AG09309 (cell line): ENCODE results near the gene MCF2.
"Not testable (repeated sequence)": the region's sequence is repeated elsewhere in the genome, so short reads cannot be mapped to it uniquely, and the experiment has no call there.

Experiments
- DNase-seq: peaks from one replicate; pipeline ENCODE4 v3.0.0-alpha.2; 2010; ENCODE audit warnings: low read depth
- H3K4me3 ChIP-seq: 2 replicates; pipeline ENCODE4 v1.5.1; 2011; ENCODE audit warnings: mild to moderate bottlenecking, low read depth, low read length, moderate library complexity; ENCODE audit not compliant: control insufficient read depth
- CTCF ChIP-seq: IDR thresholded peaks from 2 replicates; pipeline ENCODE4 v1.5.1; 2011; ENCODE audit warnings: mild to moderate bottlenecking, low read depth, low read length, inconsistent platforms; ENCODE audit not compliant: insufficient read depth, control insufficient read depth; ENCODE audit errors: missing control alignments

MCF2 gene

DNA sequence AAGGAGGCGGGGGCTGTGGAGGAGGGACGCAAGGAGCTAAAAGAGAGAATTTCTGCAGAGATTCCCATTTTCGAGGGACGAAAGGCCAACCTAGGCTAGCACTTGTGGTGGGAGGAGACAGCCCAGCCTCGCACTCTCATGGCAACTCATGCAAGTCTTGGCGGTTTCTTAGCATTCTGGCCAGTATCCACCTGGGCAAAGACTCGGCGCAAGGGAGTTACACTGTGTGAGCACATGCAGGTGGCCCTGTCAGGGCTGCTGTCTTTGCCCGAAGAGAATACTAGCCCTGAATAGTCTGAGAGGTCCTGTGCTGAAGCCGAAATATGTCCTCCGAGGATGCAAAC, 15.5 kb downstream of the MCF2 start:
- H3K4me3 ChIP-seq: peak overlapping the region; percentile 14
- DNase-seq: no peak
- TF ChIP-seq CTCF: no peak

DNA sequence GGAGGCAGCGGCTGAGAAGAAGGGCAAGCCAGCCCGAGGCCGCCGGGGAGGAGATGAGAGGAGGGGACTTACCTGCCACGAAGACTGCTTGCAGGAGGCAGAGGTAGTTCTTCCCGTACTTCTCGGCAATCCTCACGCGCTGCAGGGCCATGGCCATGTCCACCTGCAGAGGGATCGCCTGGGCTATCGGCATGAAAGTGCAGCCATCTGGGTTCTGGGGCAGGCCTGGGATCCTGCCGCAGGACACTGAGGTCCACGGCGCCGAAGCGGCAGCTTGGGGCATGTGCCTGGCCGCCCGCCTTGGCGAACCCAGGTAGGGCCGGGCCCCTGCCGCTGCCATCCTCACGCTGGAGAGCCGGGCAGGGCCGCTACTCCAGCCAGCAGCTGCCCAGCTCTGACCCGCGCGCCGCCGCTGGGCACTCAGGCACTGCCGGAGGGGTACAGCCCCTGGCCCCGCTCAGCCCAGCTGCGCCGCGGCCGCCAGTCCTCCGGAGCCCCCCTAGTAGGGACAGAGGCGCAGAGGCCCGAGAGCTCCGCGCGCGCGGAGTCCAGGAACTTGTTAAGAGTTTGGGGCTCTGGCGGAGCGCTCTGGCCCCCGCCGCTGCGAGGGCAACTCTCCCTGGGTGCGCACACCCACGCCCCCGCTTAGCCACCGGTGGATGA, 16.0 kb downstream of the MCF2 start:
- DNase-seq: no peak
- peak overlapping the region; percentile 14 for H3K4me3 ChIP-seq
- no peak for TF ChIP-seq CTCF

DNA sequence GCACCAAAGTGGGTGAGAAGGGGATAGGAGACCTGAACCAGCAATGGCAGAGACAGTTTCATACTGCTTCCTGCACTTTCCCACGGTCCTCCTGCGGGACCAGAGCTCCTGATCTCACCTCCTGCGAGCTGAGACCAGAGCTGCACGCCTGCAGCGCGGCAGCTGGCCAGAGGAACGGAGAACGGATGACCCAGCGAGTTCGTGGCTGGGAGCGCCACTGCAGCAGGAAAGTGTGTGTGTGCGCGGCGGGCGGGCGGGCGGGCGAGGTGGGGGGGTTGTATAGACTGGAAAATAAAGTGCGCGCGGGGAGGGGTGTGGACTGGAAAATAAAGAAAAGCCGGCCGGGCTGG, 16.5 kb downstream of the MCF2 start:
- H3K4me3 ChIP-seq: peak overlapping the region; percentile 12; the same call in 1 of the 2 replicates
- TF ChIP-seq CTCF: no peak
- DNase-seq: no peak

GRCh38 chrX:139685175-139685574, 22.8 kb downstream of the MCF2 start:
- not testable (repeated sequence) for DNase-seq, H3K4me3 ChIP-seq

DNA sequence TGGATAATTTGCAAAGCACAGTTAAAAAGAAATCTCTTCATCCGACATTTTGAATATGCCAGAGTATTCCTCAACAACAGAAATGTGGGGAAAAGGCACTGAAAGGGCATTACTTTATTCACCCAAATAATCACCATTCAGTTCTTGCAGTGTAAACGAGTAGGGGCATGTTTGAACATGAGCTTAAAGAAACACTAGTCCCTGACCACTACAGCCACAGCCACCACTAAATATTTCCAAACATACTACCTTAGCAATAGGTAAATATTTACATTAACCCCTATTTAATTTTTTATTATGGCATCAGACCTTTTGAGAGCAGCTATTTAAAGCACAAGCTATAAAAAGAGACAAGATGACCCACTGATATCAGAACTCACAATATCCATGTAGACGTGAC, 27.6 kb downstream of the MCF2 start:
- TF ChIP-seq CTCF: no peak
- H3K4me3 ChIP-seq: no peak overlapping the region
- DNase-seq: no peak

DNA sequence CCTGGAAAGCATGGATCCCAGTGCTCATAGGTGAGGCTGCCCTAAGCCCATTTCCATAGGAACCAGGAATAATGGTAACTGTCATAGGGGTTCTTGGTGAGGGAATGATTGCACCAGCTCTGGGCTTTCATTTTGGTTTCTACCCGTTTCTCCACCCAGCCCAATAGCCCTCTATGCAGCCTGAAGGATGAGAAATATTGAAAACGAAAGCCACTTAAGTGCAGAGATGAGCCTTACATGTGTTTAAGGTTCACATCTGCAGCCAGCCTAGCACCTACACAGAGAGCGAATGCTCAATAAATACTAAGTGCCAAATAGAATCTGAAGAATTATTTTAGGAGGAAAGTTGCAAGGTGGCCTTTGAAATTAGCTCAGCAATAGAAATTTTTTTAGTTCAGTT, 60.4 kb downstream of the MCF2 start:
- no peak for TF ChIP-seq CTCF
- DNase-seq: no peak

GRCh38 chrX:139642241-139642927, 65.6 kb downstream of the MCF2 start:
- no peak for DNase-seq
- no peak overlapping the region for H3K4me3 ChIP-seq

More for the DNA sequence above, 60.4 kb downstream of the MCF2 start:
- no peak overlapping the region for H3K4me3 ChIP-seq

More at GRCh38 chrX:139642241-139642927, 65.6 kb downstream of the MCF2 start:
- TF ChIP-seq CTCF: no peak
